ENCODE data around the gene WWOX.

Gene WWOX

GRCh38 chr16:78368121-78369102 lies 269.0 kb downstream of the WWOX start:
- no peak for DNase-seq

- no peak for DNase-seq
These were observed 272.8 kb downstream of the WWOX start for GRCh38 chr16:78372277-78372676.

DNA sequence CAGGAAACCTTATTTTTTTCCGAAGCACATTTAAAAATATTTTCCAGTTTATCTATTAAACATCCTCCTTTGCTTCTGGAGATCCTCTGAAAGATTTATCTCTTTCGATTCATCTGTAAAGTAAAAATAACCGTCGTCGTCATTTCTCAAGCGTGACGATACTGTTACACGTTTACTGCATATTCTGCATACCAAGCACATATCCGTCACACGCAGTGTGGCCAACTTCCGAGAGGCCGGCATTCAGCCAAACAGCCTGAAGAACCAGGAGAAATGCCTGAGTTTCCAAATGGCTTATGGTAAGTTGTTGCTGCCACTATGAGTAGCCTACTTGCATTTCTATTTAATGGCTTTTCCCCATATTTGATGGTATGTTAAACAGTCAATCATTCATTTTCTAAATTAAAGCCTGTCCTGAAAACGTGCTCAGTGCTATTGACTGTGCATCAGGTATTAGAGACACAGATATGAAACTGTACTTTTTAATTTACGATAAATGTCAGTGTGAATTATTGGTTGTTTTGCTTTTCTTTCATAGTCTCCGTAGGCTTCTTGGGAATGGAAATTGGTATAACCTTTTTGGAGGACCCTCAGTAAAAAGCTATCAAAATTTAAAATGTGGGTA lies 275.7 kb downstream of the WWOX start:
- no peak for DNase-seq

DNA sequence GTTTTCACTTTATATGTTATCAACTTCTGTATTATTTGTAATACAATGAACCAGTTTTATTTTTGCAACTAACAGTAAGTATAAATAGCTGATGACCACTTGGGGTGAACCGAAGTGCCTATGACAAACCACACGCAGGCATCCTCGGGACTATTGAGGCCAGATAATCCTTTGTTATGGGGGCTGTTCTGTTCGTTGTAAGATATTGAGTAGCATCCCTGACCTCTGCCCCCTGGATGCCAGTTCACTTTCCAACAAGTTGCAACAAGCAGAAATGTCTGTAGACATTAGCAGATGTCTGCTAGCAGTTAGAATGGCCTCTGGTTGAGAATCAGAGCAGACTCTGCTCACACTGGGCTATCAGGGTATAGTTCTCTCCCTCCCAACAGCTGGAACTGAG lies 277.0 kb downstream of the WWOX start:
- no peak for DNase-seq

GRCh38 chr16:78377312-78377711 lies 277.9 kb downstream of the WWOX start:
- no peak for DNase-seq

DNA sequence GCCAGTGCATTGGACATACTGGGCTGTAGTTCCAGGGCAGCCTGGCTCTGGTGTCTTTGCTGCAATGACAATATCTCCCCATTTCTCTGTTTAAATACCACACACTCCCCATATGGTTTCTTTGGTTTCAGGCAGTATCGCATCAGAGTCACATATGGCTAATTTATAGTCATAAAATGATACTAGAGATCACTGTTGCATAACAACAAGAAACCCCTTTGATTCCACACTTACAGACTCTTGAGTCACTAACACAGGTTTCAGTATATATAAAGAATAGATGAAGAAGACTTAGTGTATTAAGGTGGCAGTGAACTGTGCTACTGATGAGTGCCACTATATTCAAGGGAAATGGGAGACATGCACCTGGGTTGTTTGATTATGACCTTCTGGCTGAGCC lies 281.6 kb downstream of the WWOX start:
- DNase-seq: no peak

GRCh38 chr16:78383118-78383517 lies 283.7 kb downstream of the WWOX start:
- DNase-seq: no peak

GRCh38 chr16:78385086-78385805 lies 285.8 kb downstream of the WWOX start:
- no peak for DNase-seq

- no peak for DNase-seq
These were observed 287.3 kb downstream of the WWOX start for GRCh38 chr16:78386557-78387324.

DNA sequence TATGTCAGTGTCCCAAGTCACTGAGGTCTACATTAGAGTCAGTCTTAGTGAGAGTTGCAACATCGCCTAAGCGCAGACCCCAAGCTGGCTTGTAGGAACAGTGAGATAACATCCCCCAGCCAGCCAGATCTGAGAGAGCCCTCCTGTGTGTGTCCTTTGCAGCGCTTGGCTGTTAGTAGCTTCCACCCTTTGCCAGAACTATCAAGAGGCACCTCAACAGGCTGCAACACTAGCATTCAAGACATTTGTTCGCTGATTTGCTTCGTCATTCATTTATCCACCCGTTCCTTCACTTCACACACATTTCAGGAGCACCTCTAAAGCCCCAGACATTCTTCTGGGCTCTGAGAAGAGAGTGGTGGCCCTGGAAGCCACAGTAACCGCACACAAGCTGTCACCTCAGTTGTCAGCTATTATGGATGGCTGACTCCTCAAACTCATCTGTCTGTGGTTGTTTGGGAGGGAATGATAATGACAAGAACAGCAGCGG lies 289.6 kb downstream of the WWOX start:
- DNase-seq: no peak

GRCh38 chr16:78390092-78390491 lies 290.6 kb downstream of the WWOX start:
- no peak for DNase-seq

GRCh38 chr16:78390508-78391324 lies 291.3 kb downstream of the WWOX start:
- no peak for DNase-seq

DNA sequence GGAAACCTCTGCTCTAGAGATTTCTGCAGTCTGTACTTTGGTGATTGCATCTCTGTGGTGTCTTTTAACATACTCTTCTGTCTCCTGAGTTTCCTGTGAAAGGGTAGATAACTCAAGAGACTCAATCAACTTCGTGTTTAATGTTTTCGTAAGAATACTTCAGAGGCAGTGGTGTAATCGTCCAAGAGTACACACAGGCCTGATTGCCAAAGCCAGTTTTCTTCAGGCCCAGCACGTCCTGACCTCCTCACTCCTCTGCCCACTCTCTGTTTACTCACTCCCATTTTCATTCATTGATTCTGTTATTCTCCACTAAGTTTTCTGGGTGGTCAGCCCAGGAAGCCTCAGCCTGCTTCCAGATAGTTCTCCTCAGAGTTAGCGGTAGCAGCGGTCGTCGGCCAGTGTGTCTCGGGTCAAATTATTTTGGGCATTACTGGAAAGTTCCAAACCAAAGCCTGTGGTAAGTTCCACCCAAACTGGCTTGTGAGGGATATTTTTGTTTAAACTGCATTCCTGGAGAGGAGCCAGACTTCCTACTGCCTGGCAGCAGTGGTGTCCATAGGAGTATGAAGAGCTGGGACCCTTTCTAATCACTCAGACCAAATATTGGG lies 293.2 kb downstream of the WWOX start:
- no peak for DNase-seq

- DNase-seq: no peak
These were observed 295.6 kb downstream of the WWOX start for GRCh38 chr16:78395035-78395434.

GRCh38 chr16:78396046-78396445 lies 296.6 kb downstream of the WWOX start:
- DNase-seq: no peak

- no peak for DNase-seq
These were observed 297.2 kb downstream of the WWOX start for GRCh38 chr16:78396673-78397072.

- DNase-seq: no peak
These were observed 299.9 kb downstream of the WWOX start for GRCh38 chr16:78399384-78399783.

DNA sequence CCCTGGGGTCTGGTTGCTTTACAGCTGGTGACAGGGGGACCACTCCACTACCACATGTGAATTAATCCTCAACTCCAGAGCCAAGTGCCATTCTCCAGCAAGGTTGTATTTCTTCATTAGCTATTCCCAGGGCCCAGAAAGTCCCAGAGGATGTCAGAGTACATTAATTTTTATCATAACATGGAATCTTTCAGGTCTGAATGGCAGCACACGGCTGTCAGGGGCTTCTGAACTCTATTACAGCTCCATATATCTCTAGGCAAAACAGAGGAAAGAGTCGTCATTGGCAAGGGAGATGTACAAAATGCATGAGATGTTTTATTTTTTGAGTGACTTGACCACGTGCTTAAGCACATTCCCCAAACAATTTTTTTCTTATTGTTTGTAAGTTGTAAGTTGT lies 303.4 kb downstream of the WWOX start:
- DNase-seq: no peak

DNA sequence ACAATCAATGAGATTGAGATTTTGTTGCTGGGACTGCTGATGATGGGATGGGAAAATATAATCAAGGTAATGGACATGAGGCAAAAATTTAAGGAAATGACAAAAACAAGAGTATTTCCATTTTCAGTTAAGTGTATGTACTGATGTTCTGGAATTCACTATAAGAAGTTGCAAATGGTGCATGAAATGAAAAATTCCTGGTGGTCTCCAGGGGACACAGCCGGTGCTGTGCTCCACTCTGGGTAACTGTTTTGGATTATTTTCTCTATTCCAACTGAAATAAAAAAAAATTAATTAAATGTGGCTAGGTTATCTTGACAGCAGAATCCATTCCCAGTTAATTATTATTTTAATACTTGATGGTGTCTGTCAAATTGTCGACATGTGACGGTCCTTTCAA lies 305.6 kb downstream of the WWOX start:
- DNase-seq: no peak

- DNase-seq: no peak
These were observed 306.4 kb downstream of the WWOX start for GRCh38 chr16:78405833-78406232.

- DNase-seq: no peak
These were observed 307.7 kb downstream of the WWOX start for GRCh38 chr16:78407191-78407590.
